HL-60/S4 treated with retinoic acid at 250 ng/mL for 4 days and 3 days (cell line): Measurements from ENCODE around the gene RNPS1.
"Not testable (repeated sequence)": the region's sequence is repeated elsewhere in the genome, so short reads cannot be mapped to it uniquely, and the experiment has no call there.

ENCODE experiments used
- in situ Hi-C: fragments of 300-500 bp; cut with MboI; formaldehyde crosslinking; loops from 2 replicates; pipeline ENCODE4 v1.7.0; 2022; ENCODE audit warnings: low sequenced_read_pairs

The RNPS1 gene

GRCh38 chr16:2282866-2283555, 15.1 kb upstream of the RNPS1 start:
- in situ Hi-C loops, result no loop called here

- in situ Hi-C loops, result no loop called here
Measured at GRCh38 chr16:2282262-2282661, 14.3 kb upstream of the RNPS1 start.

GRCh38 chr16:2280981-2281542, 13.1 kb upstream of the RNPS1 start:
- in situ Hi-C loops, result no loop called here

- in situ Hi-C loops, result no loop called here
Measured at GRCh38 chr16:2280461-2280860, 12.5 kb upstream of the RNPS1 start.

GRCh38 chr16:2278956-2279800, 11.3 kb upstream of the RNPS1 start:
- in situ Hi-C loops, result no loop called here

- in situ Hi-C loops, result no loop called here
Measured at GRCh38 chr16:2278272-2278608, 10.3 kb upstream of the RNPS1 start.

GRCh38 chr16:2277466-2278271, 9.7 kb upstream of the RNPS1 start:
- in situ Hi-C loops, result no loop called here

GRCh38 chr16:2276368-2277195, 8.7 kb upstream of the RNPS1 start:
- in situ Hi-C loops, result no loop called here

DNA sequence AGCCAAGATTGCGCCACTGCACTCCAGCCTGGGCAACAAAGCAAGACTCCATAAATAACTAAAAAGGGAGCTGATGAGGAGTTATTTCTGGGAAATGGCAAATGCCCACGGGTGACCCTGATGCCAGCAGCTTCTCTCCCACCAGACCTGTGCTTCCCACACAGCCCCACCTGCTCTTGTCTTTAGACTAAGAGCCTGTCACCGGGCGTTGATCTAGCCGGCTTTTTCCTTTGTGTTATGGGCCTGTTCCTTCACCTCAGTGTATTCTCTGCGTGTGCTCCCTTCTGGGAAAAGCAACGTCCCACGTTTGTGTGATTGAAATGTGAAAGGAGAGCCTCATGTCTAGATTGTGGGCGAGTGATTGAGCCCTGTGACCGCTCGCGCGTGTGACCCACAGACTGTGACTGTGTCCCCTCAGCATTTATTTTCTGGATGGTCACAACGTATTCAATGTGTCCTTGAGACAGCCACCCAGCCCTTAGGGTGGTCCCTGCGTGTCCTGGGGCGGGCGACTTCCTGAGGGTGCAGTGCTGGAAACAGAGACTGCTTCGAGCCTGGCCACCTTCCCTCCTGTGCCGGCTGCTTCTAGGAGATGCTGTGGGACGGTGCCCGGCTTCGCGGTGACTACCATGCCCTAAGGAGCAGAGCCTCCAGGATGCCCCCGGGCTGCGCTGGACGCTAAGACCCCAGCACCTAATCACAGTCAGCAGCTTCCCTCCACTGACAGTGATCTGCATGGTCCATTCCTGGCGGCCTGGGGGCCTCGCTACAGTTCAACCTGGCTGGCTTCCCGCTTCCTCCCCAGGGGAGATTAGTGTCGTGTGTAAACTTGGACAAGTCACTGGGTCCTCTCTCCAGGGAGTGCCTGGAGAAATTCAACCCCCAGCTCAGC, 7.8 kb upstream of the RNPS1 start:
- in situ Hi-C loops, result no loop called here

DNA sequence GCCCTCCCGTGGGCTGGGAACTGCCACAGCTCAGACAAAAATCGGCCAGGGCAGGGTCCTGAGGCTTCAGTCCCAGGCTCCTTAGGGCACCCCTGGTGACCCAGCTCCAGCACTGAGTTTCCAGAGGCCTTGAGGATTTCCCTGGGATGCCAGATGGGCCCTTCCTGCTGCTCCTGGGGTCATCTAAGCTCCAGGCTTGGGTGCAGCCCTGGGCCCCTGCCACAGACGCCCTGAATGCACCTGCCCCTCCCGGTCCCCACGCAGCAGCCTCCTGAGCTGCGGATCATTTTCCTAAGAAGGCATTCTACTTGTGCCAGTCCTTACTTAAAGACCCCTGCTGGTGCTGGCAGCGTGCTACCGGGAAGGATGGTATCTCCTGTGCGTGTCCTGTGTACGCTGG, 6.0 kb upstream of the RNPS1 start:
- in situ Hi-C loops, result no loop called here

GRCh38 chr16:2273484-2273883, 5.6 kb upstream of the RNPS1 start:
- in situ Hi-C loops, result no loop called here

DNA sequence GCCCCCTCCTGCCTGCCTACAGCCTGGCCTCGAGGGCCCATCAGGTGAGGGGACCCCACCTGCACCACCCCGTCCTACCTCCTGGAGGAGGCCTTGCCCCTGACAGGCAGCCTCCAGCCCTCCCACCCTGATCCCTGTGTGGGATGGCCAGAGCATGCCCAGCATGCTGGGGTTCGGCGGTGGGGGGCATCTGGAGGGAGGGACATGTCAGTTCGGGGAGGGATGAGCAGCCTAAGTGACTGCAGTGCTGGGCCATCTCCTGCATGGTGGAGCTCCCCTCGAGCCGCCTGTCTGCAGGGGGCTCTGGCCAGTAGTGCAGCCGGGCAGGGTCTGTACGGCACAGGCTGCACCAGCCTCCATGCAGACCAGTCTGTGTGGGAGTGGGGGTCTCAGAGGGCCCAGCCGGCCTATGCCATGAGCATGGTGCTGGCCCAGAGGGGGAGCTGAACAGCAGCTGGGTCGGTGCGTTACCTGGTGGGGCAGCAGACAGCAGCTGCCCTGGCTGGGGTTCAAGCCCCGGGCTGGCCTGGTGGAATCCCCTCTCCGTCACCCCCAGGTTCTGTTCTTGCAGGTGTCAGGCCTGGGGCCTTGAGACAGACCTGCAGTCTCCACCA, 4.0 kb upstream of the RNPS1 start:
- in situ Hi-C loops, result no loop called here

DNA sequence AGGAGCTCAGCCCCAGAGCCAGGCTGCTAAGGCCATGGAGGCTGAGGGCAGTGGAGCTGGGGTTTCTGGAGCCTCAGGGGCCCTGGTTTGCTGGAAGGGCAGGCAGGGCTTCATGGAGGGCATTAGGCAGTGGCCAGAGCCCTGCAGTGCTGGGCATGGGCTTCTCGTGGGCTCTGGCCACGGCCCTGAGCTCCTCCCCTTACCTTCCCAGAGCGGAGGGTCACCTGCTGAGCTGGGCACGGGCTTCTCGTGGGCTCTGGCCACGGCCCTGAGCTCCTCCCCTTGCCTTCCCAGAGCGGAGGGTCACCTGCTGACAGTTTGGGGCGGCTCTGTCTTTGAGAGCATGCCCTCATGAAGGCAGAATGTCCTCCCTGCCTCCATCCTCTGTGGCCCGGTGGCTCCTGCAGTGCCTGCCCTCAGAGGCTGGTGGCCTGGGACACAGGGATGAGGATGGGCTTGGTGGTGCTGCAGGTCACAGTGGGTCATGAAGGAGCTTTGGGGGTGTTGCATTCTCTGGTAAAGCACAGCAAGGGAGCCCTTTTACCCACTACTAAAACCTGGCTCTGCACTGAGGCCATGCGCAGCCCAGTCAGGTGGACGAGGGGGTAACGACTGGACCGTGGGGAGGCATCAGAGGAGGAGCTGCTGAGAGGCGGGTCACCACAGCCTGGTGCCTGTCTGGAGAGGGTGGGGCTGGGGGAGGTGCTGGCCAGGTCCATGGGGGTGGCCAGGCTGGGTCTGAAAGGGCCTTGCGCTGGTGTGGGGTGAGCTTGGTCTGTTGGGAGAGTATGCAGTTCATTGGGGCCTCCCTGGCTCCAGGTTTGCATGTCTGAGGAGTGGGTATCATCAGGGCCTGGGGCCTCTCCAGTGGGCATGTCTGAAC, 2.9 kb upstream of the RNPS1 start:
- in situ Hi-C loops, result no loop called here

GRCh38 chr16:2270070-2270462, 2.1 kb upstream of the RNPS1 start:
- in situ Hi-C loops, result no loop called here

- in situ Hi-C loops, result not testable (repeated sequence)
Measured at GRCh38 chr16:2267505-2267912, 417 bp downstream of the RNPS1 start.

GRCh38 chr16:2266887-2267286, 1.0 kb downstream of the RNPS1 start:
- in situ Hi-C loops, result not testable (repeated sequence)

- in situ Hi-C loops, result not testable (repeated sequence)
Measured at GRCh38 chr16:2263026-2263425, 4.9 kb downstream of the RNPS1 start.

GRCh38 chr16:2260250-2260649, 7.7 kb downstream of the RNPS1 start:
- in situ Hi-C loops, result no loop called here
